Neural crest cell (in vitro differentiated cells): ENCODE results near the gene PIP5K1B. TPM values are rescaled to one million over a fixed set of nuclear protein-coding genes. Genes with fewer than 3 reads are reported as not detected.

Experiments
- DNase-seq: peaks from one replicate; pipeline ENCODE4 v3.0.0; 2021; ENCODE audit warnings: low read depth, mixed read lengths, low spot score
- H3K27ac Mint-ChIP-seq: one replicate; pipeline ENCODE4 v1.8.0; 2021; ENCODE audit warnings: mild to moderate bottlenecking, mixed read lengths; ENCODE audit not compliant: unreplicated experiment
- H3K27me3 Mint-ChIP-seq: 2 replicates; pipeline ENCODE4 v1.8.0; 2021; ENCODE audit warnings: low read depth, mild to moderate bottlenecking, mixed read lengths
- H3K36me3 Mint-ChIP-seq: 2 replicates; pipeline ENCODE4 v1.8.0; 2021; ENCODE audit warnings: low read depth, mild to moderate bottlenecking, mixed read lengths
- H3K4me1 Mint-ChIP-seq: 2 replicates; pipeline ENCODE4 v1.8.0; 2021; ENCODE audit warnings: mixed read lengths
- H3K4me3 Mint-ChIP-seq: one replicate; pipeline ENCODE4 v1.8.0; 2021; ENCODE audit warnings: mild to moderate bottlenecking, mixed read lengths
- H3K9me3 Mint-ChIP-seq: 2 replicates; pipeline ENCODE4 v1.8.0; 2021; ENCODE audit warnings: mixed read lengths
- CTCF ChIP-seq: fragments of 200-600 bp; sonication (generic); conservative IDR thresholded peaks from 2 replicates; pipeline ENCODE4 v1.5.0; 2021; ENCODE audit warnings: antibody characterized with exemption, mild to moderate bottlenecking
- total RNA-seq: library from RNA; stranded (reverse); gene quantifications from 2 replicates; pipeline ENCODE4 v1.2.1, GENCODE V29; 2021

Gene PIP5K1B
- total RNA-seq, 1 donor from 2014 or later: 5.9 TPM

GRCh38 chr9:68963416-68963815 is 258.4 kb downstream of the PIP5K1B start:
- Mint-ChIP-seq H3K27ac (no peak overlapping the region), H3K4me1 (peaks cover 10% of the 10 kb centered on the region), H3K9me3 (peaks cover 3% of the 10 kb centered on the region), H3K36me3 (peaks cover 6% of the 10 kb centered on the region), H3K27me3 (peaks cover 14% of the 10 kb centered on the region), H3K4me3 (no peak overlapping the region)
- DNase-seq: no peak
- TF ChIP-seq CTCF: no peak

- H3K9me3 Mint-ChIP-seq: peaks cover 3% of the 10 kb centered on the region
- peaks cover 14% of the 10 kb centered on the region for H3K27me3 Mint-ChIP-seq
- H3K4me1 Mint-ChIP-seq: peaks cover 10% of the 10 kb centered on the region
Observed at GRCh38 chr9:68964102-68964541, 259.1 kb downstream of the PIP5K1B start.

DNA sequence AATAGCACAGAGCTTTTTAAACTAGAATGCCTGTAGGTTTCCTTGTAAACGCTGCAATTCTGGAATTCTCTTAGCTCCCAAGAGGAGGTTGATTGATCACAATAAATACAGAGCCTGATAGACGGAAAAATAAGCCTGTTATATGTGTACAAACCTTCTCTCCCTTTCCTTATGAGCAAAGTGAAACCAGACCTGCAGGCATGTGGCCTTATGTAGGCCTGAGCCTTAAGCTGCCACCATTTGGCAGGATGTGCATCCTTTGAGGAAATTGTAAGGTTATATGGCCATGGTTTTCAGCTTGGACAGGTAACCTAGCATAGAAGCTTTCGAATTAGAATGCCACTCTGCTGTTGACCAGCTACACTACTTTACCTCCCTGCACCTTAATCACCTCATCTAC is 259.7 kb downstream of the PIP5K1B start:
- TF ChIP-seq CTCF: no peak
- no peak overlapping the region for H3K4me3 Mint-ChIP-seq
- peaks cover 6% of the 10 kb centered on the region for H3K36me3 Mint-ChIP-seq
- no peak overlapping the region for H3K27ac Mint-ChIP-seq
- no peaks in the 10 kb centered on the region for H3K9me3 Mint-ChIP-seq
- peaks cover 14% of the 10 kb centered on the region for H3K27me3 Mint-ChIP-seq
- H3K4me1 Mint-ChIP-seq: peaks cover 10% of the 10 kb centered on the region
- DNase-seq: no peak

More at GRCh38 chr9:68964102-68964541, 259.1 kb downstream of the PIP5K1B start:
- DNase-seq: no peak
- no peak for TF ChIP-seq CTCF
- Mint-ChIP-seq H3K27ac (no peak overlapping the region), H3K4me3 (no peak overlapping the region), H3K36me3 (peaks cover 6% of the 10 kb centered on the region)

GRCh38 chr9:68966496-68966944 is 261.5 kb downstream of the PIP5K1B start:
- TF ChIP-seq CTCF: no peak
- H3K27ac Mint-ChIP-seq: no peak overlapping the region
- H3K4me3 Mint-ChIP-seq: no peak overlapping the region
- H3K4me1 Mint-ChIP-seq: peaks cover 10% of the 10 kb centered on the region
- no peaks in the 10 kb centered on the region for H3K36me3 Mint-ChIP-seq
- H3K27me3 Mint-ChIP-seq: peaks cover 8% of the 10 kb centered on the region
- H3K9me3 Mint-ChIP-seq: peaks cover 1% of the 10 kb centered on the region
- DNase-seq: no peak

- TF ChIP-seq CTCF: no peak
- Mint-ChIP-seq H3K4me3 (no peak overlapping the region), H3K27me3 (peaks cover 7% of the 10 kb centered on the region), H3K9me3 (peaks cover 2% of the 10 kb centered on the region), H3K36me3 (no peaks in the 10 kb centered on the region), H3K27ac (no peak overlapping the region), H3K4me1 (peaks cover 10% of the 10 kb centered on the region)
- no peak for DNase-seq
Observed at GRCh38 chr9:68967800-68968199, 262.8 kb downstream of the PIP5K1B start.

DNA sequence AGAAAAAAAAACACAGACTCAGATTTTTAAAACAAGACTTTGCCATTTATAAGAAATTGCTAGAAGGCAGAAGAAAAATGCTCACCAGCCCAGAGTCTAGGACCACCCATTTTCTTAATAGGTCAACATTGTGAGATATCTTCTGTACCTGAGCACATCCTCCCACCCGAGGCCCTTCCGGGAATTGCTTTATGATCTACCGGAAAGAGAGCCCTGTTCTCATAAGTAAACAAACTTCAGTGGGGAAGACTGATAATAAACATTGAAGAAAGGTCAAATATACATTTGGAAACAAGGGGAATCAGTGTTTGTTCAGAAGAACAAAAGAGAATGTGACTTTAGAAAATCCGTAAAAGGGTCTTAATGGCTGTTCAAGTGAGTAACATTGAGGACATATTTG is 264.5 kb downstream of the PIP5K1B start:
- no peak for TF ChIP-seq CTCF
- H3K9me3 Mint-ChIP-seq: peaks cover 2% of the 10 kb centered on the region
- no peak for DNase-seq
- H3K27me3 Mint-ChIP-seq: peaks cover 7% of the 10 kb centered on the region
- no peak overlapping the region for H3K4me3 Mint-ChIP-seq
- H3K36me3 Mint-ChIP-seq: no peaks in the 10 kb centered on the region
- no peak overlapping the region for H3K27ac Mint-ChIP-seq
- H3K4me1 Mint-ChIP-seq: peaks cover 1% of the 10 kb centered on the region
